CD14-positive monocyte (primary cell): ENCODE measurements around the gene FOCAD. TPM values are rescaled to one million over a fixed set of nuclear protein-coding genes. Genes with fewer than 3 reads are reported as not detected.

Source experiments
- DNase-seq, 3 donors: peaks; one replicate each; pipeline ENCODE4 v3.0.0-alpha.2; 2011 to 2022
- H2AFZ ChIP-seq: 2 replicates; pipeline ENCODE4 v1.6.0; 2012; ENCODE audit warnings: mild to moderate bottlenecking, low read depth, low read length, inconsistent platforms; ENCODE audit not compliant: insufficient read depth, poor library complexity, severe bottlenecking
- H3K27ac ChIP-seq, 2 donors: 1 replicate in 1 of 2; 2 replicates in 1 of 2; pipeline ENCODE4 v1.5.1; 2012 to 2013; ENCODE audit warnings: low read length in 2 of 2, control low read depth in 1 of 2, inconsistent platforms in 1 of 2, low read depth in 1 of 2, mild to moderate bottlenecking in 1 of 2
- H3K27me3 ChIP-seq, 2 donors: one replicate each; pipeline versions ENCODE4 v1.6.0 to v1.6.1; 2011 to 2013; ENCODE audit warnings: low read length in 2 of 2; ENCODE audit not compliant: control insufficient read depth in 2 of 2, insufficient read depth in 2 of 2
- H3K36me3 ChIP-seq, 2 donors: replicated peaks in 1 of 2; 1 replicate in 1 of 2; 2 replicates in 1 of 2; pipeline versions ENCODE4 v1.5.1 to v1.6.1; 2012 to 2013; ENCODE audit warnings: low read length in 2 of 2, control low read depth in 1 of 2, inconsistent platforms in 1 of 2, mild to moderate bottlenecking in 1 of 2; ENCODE audit not compliant: insufficient read depth in 2 of 2, control insufficient read depth in 1 of 2
- H3K4me1 ChIP-seq, 2 donors: 1 replicate in 1 of 2; 2 replicates in 1 of 2; pipeline versions ENCODE4 v1.5.1 to v1.6.1; 2012 to 2013; ENCODE audit warnings: low read length in 2 of 2, control low read depth in 1 of 2, inconsistent platforms in 1 of 2, mild to moderate bottlenecking in 1 of 2, moderate library complexity in 1 of 2; ENCODE audit not compliant: insufficient read depth in 2 of 2, control insufficient read depth in 1 of 2
- H3K4me2 ChIP-seq: replicated peaks from 2 replicates; pipeline ENCODE3; 2012; ENCODE audit warnings: low read length, moderate library complexity, mild to moderate bottlenecking; ENCODE audit not compliant: poor library complexity, severe bottlenecking; ENCODE audit errors: extremely low read depth
- H3K4me3 ChIP-seq, 3 experiments: fragments of 200-600 bp in 1 of 3; sonication (generic) in 1 of 3; replicated peaks in 1 of 3; 1 replicate in 2 of 3; 2 replicates in 1 of 3; pipeline ENCODE4 v1.5.1; 2011 to 2013; ENCODE audit warnings: low read length in 3 of 3, mild to moderate bottlenecking in 3 of 3, control low read depth in 2 of 3, low read depth in 2 of 3, inconsistent platforms in 1 of 3, moderate library complexity in 1 of 3
- H3K79me2 ChIP-seq: 2 replicates; pipeline ENCODE4 v1.6.0; 2012; ENCODE audit warnings: mild to moderate bottlenecking, control low read depth, inconsistent platforms, low read length, moderate library complexity; ENCODE audit not compliant: insufficient read depth
- H3K9ac ChIP-seq: 2 replicates; pipeline ENCODE4 v1.6.0; 2017; ENCODE audit warnings: low read length, mild to moderate bottlenecking; ENCODE audit not compliant: insufficient read depth, poor library complexity, severe bottlenecking
- H3K9me3 ChIP-seq, 2 donors: replicated peaks in 1 of 2; 1 replicate in 1 of 2; 2 replicates in 1 of 2; pipeline versions ENCODE4 v1.5.1 to v1.6.1; 2012 to 2013; ENCODE audit warnings: low read length in 2 of 2, control low read depth in 1 of 2; ENCODE audit not compliant: control insufficient read depth in 1 of 2, insufficient read depth in 1 of 2
- H4K20me1 ChIP-seq: 2 replicates; pipeline ENCODE4 v1.6.0; 2012; ENCODE audit warnings: mild to moderate bottlenecking, low read length, control low read depth, moderate library complexity; ENCODE audit not compliant: insufficient read depth
- H3K27ac Mint-ChIP-seq, 7 donors: one replicate each; pipeline ENCODE4 v1.8.0; 2020; ENCODE audit warnings: mild to moderate bottlenecking in 7 of 7, mixed read lengths in 7 of 7, moderate library complexity in 6 of 7, inconsistent platforms in 2 of 7
- H3K27me3 Mint-ChIP-seq, 3 donors: one replicate each; pipeline ENCODE4 v1.8.0; 2021 to 2022; ENCODE audit warnings: low read depth in 3 of 3, mild to moderate bottlenecking in 3 of 3, mixed read lengths in 3 of 3, moderate library complexity in 3 of 3, inconsistent platforms in 1 of 3
- H3K36me3 Mint-ChIP-seq, 2 donors: one replicate each; pipeline ENCODE4 v1.8.0; 2020; ENCODE audit warnings: mixed read lengths in 2 of 2, inconsistent platforms in 1 of 2, mild to moderate bottlenecking in 1 of 2
- H3K4me1 Mint-ChIP-seq: one replicate; pipeline ENCODE4 v1.8.0; 2020; ENCODE audit warnings: mild to moderate bottlenecking, mixed read lengths
- H3K4me3 Mint-ChIP-seq, 2 donors: one replicate each; pipeline ENCODE4 v1.8.0; 2020; ENCODE audit warnings: mild to moderate bottlenecking in 2 of 2, mixed read lengths in 2 of 2, moderate library complexity in 1 of 2
- H3K9me3 Mint-ChIP-seq, 7 donors: one replicate each; pipeline ENCODE4 v1.8.0; 2020 to 2022; ENCODE audit warnings: mixed read lengths in 7 of 7, mild to moderate bottlenecking in 6 of 7, moderate library complexity in 6 of 7, inconsistent platforms in 2 of 7
- WGBS: methylation state at CpG from one replicate; pipeline ENCODE4 v1.1.5; 2013; ENCODE audit warnings: missing lambda C conversion rate; ENCODE audit not compliant: insufficient coverage; 5-methylcytosine and 5-hydroxymethylcytosine counted together
- intact Hi-C, 2 donors: fragments of 100-400 bp; cut with micrococcal nuclease; formaldehyde crosslinking; loops; one replicate each; pipeline versions ENCODE4 v1.15.0 to v1.15.1; 2023
- polyA plus RNA-seq, 3 donors: library from polyadenylated mRNA; depleted of rRNA in 1 of 3; unstranded in 2 of 3; stranded (reverse) in 1 of 3; fragments of 300-500 nt in 2 of 3; fragments of >200 nt in 1 of 3; fragmentation: Illumina TruSeq in 2 of 3; gene quantifications; 1 replicate in 2 of 3; 2 replicates in 1 of 3; pipeline ENCODE4 v1.2.3, GENCODE V29; 2012 to 2021
- TF ChIP-seq, protein P1 (sequence below): fragments of 200-600 bp; IDR thresholded peaks from one replicate; pipeline ENCODE4 v1.8.0; 2022; ENCODE audit warnings: antibody characterized with exemption, mild to moderate bottlenecking

The FOCAD gene
- polyA plus RNA-seq, 3 donors = 4.9 to 6.3 (median 5.1) TPM

DNA sequence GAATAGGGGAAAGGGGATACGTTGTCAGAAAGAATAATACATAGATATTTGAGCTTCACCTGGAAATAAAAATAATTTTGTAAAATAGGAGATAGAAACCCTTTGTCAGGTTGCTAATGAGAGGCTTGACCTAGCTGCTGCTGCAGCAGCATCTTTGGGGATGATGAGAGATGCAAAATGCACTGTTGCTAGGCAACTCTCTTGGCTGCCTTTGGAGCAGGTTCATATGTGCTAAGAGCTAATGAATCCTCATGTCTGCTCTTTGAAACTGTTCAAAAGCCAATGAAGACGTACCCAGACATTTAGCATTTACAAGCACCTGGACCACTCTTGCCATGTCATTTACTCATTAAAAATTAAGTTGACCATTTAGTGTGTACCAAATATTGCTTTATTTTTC, 121.7 kb downstream of the FOCAD start:
- H3K4me1 ChIP-seq = peaks cover 0 to 8% of the 10 kb centered on the region in 2 donors
- Mint-ChIP-seq H3K36me3 (no peaks in the 10 kb centered on the region), H3K27me3 (peaks cover 0 to 3% (median 0%) of the 10 kb centered on the region in 3 donors), H3K9me3 (peaks cover 0 to 3% (median 0%) of the 10 kb centered on the region in 7 donors), H3K4me1 (peaks cover 4% of the 10 kb centered on the region), H3K27ac (no peak overlapping the region), H3K4me3 (no peak overlapping the region)
- H3K36me3 ChIP-seq = no peaks in the 10 kb centered on the region
- H3K9me3 ChIP-seq = no peaks in the 10 kb centered on the region
- intact Hi-C loops = no loop called here
- H3K4me3 ChIP-seq = no peak overlapping the region
- 100% methylated on average over 1 of the region's 2 CpGs for WGBS
- TF ChIP-seq, protein P1, sequence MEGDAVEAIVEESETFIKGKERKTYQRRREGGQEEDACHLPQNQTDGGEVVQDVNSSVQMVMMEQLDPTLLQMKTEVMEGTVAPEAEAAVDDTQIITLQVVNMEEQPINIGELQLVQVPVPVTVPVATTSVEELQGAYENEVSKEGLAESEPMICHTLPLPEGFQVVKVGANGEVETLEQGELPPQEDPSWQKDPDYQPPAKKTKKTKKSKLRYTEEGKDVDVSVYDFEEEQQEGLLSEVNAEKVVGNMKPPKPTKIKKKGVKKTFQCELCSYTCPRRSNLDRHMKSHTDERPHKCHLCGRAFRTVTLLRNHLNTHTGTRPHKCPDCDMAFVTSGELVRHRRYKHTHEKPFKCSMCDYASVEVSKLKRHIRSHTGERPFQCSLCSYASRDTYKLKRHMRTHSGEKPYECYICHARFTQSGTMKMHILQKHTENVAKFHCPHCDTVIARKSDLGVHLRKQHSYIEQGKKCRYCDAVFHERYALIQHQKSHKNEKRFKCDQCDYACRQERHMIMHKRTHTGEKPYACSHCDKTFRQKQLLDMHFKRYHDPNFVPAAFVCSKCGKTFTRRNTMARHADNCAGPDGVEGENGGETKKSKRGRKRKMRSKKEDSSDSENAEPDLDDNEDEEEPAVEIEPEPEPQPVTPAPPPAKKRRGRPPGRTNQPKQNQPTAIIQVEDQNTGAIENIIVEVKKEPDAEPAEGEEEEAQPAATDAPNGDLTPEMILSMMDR = no peak
- DNase-seq = no peak
- H3K79me2 ChIP-seq = no peaks in the 10 kb centered on the region
- no peaks in the 10 kb centered on the region for H3K27me3 ChIP-seq
- H4K20me1 ChIP-seq = no peaks in the 10 kb centered on the region
- H3K4me2 ChIP-seq = no peak overlapping the region
- H2AFZ ChIP-seq = no peak overlapping the region
- no peak overlapping the region for H3K27ac ChIP-seq
- H3K9ac ChIP-seq = no peak overlapping the region

- Mint-ChIP-seq H3K27ac (no peak overlapping the region), H3K4me1 (peaks cover 4% of the 10 kb centered on the region), H3K36me3 (no peaks in the 10 kb centered on the region), H3K27me3 (peaks cover 0 to 1% (median 0%) of the 10 kb centered on the region in 3 donors), H3K9me3 (peaks cover 0 to 3% (median 0%) of the 10 kb centered on the region in 7 donors), H3K4me3 (no peak overlapping the region)
- Histone ChIP-seq H3K36me3 (no peaks in the 10 kb centered on the region), H3K4me3 (no peak overlapping the region), H3K4me2 (no peak overlapping the region), H3K27ac (no peak overlapping the region), H4K20me1 (no peaks in the 10 kb centered on the region), H3K4me1 (peaks cover 0 to 8% of the 10 kb centered on the region in 2 donors), H2AFZ (no peak overlapping the region), H3K9me3 (no peaks in the 10 kb centered on the region), H3K79me2 (no peaks in the 10 kb centered on the region), H3K27me3 (no peaks in the 10 kb centered on the region), H3K9ac (no peak overlapping the region)
- TF ChIP-seq, protein P1 = no peak
- WGBS = 88% methylated on average over 4 of the region's 8 CpGs
- DNase-seq = no peak
- intact Hi-C loops = no loop called here
These were observed 123.9 kb downstream of the FOCAD start for GRCh38 chr9:20808002-20808401.
